AG04449 (cell line): ENCODE measurements around the gene C19orf33.

Source experiments
- CTCF ChIA-PET: fragments of 350-600 bp; formaldehyde crosslinking; extraction: SDS; loops from one replicate; lab custom pipeline; 2021; ENCODE audit warnings: antibody characterized with exemption; lab: Yijun Ruan, JAX
- POLR2A ChIA-PET: fragments of 400-600, 350-600 bp; formaldehyde crosslinking; extraction: SDS; loops from one replicate; lab custom pipeline; 2020; ENCODE audit warnings: antibody characterized with exemption, inconsistent platforms; lab: Yijun Ruan, JAX
- DNase-seq: peaks from one replicate; pipeline ENCODE4 v3.0.0-alpha.2; 2010; ENCODE audit warnings: low read depth, low spot score
- H3K4me3 ChIP-seq: 2 replicates; pipeline ENCODE4 v1.5.1; 2011; ENCODE audit warnings: low read depth, mild to moderate bottlenecking, control low read depth, low read length
- CTCF ChIP-seq: IDR thresholded peaks from one replicate; pipeline ENCODE4 v1.5.1; 2011; ENCODE audit warnings: mild to moderate bottlenecking, moderate library complexity, low read length, control low read depth, inconsistent platforms; ENCODE audit not compliant: insufficient read depth; ENCODE audit errors: missing control alignments

Gene C19orf33

GRCh38 chr19:38329651-38330050 lies 25.6 kb downstream of the C19orf33 start:
- no peak overlapping the region for H3K4me3 ChIP-seq
- TF ChIP-seq CTCF = no peak
- DNase-seq = no peak
- CTCF ChIA-PET = interaction anchor here (0.9 to 8.8 kb wide), 2 partner anchors 9 to 87 kb away, joined by 3 to 298 read pairs; no protein-coding TSS in a partner anchor
- POLR2A ChIA-PET = no interaction called here

- ChIA-PET POLR2A (no interaction called here), CTCF (interaction anchor here (1.1 to 10.2 kb wide), 4 partner anchors 9 to 429 kb away, joined by 4 to 298 read pairs (median 50); no protein-coding TSS in a partner anchor)
Observed at GRCh38 chr19:38331728-38332127, 27.7 kb downstream of the C19orf33 start.

GRCh38 chr19:38333245-38333644 lies 29.2 kb downstream of the C19orf33 start:
- CTCF ChIA-PET = interaction anchor here (1.9 to 10.2 kb wide), 3 partner anchors 91 to 108 kb away, joined by 6 to 298 read pairs (median 94); no protein-coding TSS in a partner anchor
- POLR2A ChIA-PET = interaction anchor here (1.0 kb wide), 1 partner anchor 87 kb away, joined by 6 read pairs; no protein-coding TSS in a partner anchor
- no peak for TF ChIP-seq CTCF
- no peak overlapping the region for H3K4me3 ChIP-seq
- no peak for DNase-seq

More at GRCh38 chr19:38331728-38332127, 27.7 kb downstream of the C19orf33 start:
- no peak for TF ChIP-seq CTCF
- H3K4me3 ChIP-seq = no peak overlapping the region
- DNase-seq = no peak

GRCh38 chr19:38335949-38336637 lies 32.0 kb downstream of the C19orf33 start:
- peak overlapping the region; percentile 89 for H3K4me3 ChIP-seq
- ChIA-PET CTCF (interaction anchor here (0.6 to 10.2 kb wide), 23 partner anchors 9 to 433 kb away, joined by 3 to 298 read pairs (median 4); partner anchors contain the start of genes EIF3K, GGN, KCNK6 and PPP1R14A), POLR2A (interaction anchor here (0.7 to 0.8 kb wide), 3 partner anchors 17 to 54 kb away, joined by 4 read pairs; partner anchors contain the start of genes KCNK6 and PSMD8)
- peak; percentile 44 for DNase-seq
- TF ChIP-seq CTCF = no peak

- peak overlapping the region; percentile 89 for H3K4me3 ChIP-seq
- peak; percentile 24 for DNase-seq
- no peak for TF ChIP-seq CTCF
- ChIA-PET POLR2A (interaction anchor here (0.8 kb wide), 1 partner anchor 17 kb away, joined by 4 read pairs; the partner anchor contains the start of gene KCNK6), CTCF (interaction anchor here (0.7 to 10.2 kb wide), 12 partner anchors 9 to 434 kb away, joined by 3 to 298 read pairs (median 12); partner anchors contain the start of genes PPP1R14A and PSMD8)
Observed at GRCh38 chr19:38336638-38337359, 32.7 kb downstream of the C19orf33 start.
